GM21825 (cell line): ENCODE data around the gene MRPS5.

Source experiments
- ATAC-seq: cut with Tn5 transposase; IDR thresholded peaks from one replicate; pipeline ENCODE4 v1.9.1; 2021; ENCODE audit warnings: mild to moderate bottlenecking, moderate library complexity; ENCODE audit not compliant: unreplicated experiment

The MRPS5 gene

DNA sequence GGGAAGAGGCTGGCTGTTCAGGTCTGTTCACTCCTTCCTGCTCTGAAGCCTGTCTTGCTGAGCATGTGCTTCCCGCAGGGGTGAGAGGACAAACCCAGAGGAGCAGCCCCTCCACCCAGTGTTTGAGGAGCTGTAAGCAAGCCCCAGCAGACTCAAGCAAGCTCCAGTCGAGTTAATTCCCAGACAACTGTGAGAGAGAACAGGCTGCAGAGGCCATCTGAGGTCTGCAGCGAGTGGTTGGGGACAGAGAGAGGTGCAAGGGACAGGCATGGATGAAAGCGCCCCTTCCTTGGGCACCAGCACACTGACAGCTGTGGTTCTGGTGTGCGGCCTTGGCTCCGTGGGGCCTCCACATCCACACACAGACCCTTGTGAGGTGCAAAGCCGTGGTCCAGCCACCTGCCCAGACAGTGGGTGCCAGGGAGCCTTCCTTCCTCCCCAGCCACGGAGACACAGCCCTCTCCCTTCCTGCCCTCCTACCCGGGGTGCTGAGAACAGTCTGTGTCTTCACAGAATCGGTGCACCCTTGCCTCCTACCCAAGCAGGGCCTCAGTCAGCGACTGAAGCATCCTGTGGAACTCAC, 59.9 kb downstream of the MRPS5 start:
- ATAC-seq: no peak

DNA sequence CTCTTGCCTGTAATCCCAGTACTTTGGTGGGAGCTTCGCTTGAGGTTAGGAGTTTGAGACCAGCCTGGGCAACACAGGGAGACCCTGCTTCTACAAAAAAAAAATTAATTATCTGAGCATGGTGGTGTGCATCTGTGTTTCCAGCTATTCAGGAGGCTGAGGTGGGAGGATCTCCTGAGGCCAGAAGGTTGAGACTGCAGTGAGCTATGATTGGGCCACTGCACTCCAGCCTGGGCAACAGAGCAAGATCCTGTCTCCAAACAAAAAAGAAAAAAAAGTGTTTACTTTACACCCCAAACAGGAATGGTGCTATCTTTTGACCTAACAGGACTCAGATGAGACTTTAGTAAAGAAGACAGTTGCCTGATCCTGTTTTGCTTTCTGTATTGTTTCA, 60.5 kb downstream of the MRPS5 start:
- no peak for ATAC-seq

DNA sequence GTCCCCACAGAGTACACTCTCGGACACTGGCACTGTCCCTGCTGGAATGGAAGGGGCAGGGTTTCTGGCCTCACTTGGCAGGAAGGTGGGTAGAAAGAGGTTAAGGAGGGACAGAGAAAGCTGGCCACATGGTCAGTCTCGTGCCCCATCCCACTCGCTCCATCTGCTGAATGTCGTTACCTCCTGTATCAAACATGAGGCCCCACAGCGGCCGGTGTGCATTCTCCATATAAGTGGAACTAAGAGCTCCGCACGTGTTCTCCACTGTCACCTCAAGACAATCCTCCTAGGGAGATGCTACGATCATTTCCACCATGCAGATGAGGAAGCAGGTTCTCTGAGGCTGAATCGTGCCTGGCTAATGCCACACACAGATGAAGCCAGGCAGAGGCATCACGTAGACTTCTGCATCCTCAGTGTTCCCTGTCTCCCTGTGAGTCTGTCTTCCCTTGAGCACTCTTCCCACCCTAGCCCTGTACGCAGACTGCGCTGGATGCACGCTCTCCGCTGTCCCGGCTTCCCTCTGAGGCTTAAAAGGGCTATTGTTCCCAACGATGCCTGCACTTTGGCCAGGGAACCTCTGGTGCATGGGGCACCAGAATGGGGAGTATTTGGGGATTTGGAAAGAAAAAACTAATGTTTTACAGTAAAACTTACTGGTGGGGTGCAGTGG, 61.0 kb downstream of the MRPS5 start:
- ATAC-seq: no peak

DNA sequence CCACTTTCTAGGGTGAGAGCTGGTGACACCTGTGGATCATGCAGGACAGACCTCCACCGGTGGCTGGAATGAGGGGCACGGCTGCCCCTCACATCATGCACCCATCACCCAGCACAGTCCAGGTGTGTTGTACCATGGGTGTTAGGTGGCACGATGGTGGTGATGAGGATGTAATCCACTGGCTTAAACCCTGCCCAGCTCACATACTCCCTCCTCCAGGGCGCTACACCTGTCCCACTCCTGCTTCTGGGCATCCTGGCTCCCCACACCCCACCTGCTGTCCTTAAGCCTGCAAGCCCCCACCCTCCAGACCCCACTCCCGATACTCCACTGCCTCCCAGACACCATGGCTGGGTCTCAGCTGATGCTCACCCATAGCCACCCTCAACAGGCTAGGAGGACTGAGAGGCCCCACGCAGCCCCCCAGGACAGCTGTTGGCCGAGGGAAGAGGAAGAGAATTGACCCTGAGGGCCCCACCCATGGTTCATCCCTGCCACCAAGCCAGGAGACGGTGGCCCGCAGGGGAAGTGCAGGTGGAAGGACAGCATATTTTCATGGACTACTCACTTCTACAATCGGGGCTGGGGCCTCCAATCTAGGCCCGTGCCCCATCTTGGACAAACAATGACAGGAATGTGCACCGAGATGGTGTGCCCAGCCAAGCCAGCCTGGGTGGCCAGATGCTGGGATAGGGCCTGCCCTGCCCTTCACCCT, 61.8 kb downstream of the MRPS5 start:
- no peak for ATAC-seq

DNA sequence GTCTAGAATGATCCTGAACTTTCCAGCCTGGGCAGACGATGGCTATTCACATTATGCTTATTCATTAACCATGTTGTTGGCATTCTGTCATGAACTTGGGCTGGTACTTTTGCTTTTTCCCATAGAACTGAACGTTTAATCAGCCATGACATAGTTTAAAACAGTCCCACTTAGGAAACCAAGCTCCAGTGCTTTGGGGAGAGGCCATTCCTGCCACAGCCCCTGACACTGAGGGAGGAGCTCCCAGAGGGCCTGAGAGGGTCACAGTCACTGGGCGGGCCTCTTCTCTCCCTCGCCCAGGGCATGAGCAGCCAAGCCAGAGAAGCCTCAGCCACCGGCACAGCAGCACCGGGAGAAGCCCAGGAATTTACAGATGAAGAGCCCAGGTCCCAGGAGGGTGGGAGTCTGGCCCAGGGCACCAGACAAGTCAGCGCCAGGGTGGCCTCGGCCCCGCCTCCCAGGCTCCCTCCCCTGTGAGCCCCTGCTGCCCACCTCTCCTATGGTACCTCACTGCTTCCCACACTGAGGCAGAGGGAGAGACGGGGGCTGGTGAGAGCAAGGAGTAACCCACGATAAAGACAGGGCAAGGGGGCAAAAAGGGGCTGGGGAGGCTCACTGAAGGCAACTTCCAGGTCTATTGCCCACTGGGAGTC, 62.5 kb downstream of the MRPS5 start:
- ATAC-seq: no peak

DNA sequence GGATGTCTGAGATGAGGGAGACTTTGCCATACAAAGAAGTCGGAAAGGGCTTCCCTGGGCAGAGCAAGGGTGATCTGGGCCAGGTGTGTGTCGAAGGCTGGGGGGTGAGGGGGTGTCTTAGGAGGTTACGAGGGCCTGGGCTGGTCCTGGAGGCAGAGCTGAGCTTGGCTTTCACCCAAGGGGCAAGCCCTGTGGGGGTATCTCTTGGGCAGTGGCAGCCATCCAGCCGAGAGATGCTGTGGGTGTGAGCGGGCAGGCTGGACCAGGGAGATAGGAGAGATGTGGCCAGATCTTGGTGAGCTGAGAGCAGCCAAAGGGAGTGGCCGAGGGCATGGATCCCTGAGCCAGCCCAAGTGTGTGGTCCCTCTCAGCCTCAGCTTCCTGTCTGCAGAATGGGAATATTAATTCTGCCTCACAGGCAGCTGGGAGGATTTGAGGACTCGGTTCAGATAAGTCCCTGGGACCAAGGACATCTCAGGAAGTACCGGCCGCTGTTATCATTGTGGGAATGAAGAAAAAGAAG, 63.1 kb downstream of the MRPS5 start:
- ATAC-seq: no peak

DNA sequence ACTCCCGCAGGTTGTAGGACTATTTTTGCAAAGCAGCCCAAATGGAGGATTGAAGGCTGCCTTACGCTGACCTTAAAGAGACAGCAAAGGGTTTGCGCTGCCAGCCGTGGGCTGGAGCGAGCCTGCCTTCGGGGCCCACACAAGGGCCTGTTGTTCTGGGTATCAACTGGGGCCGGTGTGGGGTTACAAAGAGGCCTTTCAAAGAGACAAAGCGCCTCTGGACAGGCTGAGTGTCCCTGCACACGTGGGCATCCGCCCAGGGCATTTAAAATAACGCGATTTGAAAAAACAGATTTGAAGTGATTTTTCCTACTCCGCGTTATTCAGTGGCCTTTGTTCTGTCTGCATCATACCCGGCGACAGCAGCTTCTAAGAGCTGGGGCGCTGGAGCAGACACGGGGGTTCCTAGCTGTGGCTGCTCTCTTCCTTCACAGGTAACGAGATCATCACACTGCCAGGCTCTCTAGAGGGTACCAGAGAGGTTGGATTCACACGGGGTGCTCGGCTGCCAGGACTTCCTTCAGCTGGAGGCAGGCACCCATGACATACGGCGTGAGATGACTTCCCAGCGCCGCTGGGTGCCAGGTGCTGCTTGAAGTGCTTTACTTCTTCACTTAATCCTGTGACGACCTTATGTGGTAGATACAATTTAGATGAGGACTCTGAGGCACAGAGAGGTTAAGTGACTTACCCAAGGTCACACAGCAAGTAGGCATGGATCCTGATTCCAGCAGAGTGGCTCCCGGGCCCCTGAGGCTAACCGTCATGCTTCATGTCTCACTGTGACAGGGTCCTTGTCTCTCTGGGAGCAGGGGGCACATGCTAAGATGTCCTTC, 63.9 kb downstream of the MRPS5 start:
- no peak for ATAC-seq

DNA sequence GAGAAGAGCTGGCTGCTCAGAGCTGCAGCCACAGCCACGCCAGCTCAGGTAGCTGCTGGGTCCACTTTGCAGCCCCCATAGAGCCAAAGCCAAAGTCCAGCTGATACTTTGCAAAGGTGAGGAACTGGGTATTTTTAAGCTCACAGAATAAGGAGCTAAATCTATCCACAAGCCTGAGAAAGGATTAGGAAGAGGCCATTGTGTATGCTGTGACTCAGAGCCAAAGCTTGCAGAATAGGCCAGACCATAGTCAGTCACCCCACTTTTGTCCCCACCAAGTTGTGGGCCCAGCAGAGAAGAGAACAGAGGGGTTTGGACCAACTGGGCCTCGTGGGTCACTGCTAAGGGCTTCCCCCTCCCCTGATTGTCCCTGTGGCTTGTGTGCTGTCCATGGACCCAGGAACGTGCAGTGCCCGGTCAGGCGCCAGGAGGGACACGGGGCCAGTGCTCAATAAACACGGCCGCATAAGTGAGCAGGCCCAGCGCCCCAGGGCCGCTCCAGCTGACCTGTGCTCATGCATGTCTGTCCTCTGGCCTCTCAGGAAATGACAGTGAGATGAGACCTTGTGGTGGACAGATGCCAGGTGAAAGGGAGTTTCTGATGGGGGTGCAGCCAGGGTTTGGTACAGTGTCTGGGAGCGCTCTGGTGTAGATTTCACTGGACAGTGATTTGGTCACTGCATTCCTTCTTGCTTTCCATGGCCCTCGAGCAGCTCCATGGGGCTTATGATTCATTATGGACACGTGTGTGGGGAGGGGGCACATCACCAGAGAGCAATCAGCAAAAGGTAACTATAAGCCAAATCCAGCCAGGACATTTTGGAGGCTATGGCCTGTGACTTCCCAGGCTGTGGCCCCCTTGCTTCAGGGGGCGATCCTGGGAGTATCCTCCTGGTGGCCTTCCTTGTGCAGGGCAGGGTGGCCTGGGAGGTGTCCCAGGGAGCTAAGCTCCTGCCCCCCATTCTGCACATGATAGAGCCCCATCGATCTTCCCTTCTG, 64.8 kb downstream of the MRPS5 start:
- ATAC-seq: no peak

DNA sequence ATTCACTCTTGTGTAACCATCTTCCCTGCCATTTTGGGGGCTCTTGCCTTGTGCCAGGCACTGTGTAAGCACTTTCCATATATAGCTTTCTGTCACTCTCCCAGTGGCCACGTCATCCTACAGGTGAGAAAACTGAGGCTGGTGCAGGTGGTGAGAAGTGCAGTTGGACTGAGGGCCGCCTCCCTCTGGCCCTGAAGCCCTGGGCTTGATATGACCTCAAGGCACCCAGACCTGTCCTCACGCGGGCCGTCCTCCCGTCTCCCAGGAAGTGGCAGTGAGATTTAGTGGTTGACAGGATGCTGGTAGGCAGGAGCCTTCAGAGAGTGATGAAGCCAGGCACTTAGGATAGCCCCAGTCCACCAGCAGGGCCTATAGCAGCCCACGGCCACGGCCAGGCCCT, 65.6 kb downstream of the MRPS5 start:
- no peak for ATAC-seq

DNA sequence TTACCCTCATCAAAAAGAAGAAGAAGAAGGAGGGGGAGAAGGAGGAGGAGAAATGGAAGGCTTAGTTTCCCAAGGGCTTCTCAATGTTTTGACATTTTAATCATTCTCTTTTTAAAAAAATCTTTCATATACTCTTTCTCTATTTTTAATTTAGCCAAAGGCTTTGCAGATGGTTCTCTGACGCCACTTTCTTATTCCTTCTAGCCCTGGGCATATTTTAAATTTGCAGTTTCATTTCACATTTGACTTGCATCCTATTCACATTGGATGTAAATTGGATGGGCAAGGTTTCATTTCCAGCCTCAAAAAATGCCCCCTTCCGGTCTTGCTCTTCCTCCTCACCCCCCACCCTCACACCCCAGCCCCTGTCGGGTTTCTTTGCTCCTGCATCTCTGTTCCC, 66.3 kb downstream of the MRPS5 start:
- ATAC-seq: no peak

DNA sequence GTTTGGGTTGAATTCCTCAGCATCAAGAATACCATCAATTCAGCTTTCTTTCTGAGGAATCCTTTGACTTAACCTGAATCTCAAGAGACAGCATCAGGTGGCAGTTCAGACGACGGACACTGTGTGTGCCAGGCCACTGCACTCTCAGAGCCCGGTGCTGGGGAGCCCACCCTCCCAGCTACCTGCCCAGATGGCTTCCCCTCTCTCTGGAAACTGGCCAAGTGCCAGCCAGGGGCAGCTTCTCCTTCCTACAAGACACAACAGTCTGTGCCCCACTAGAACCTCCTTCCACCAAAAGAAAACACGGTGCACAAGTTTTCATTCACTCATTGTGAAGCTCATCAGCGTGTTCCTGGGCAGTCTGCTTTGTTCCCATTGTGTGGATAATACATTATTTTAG, 67.6 kb downstream of the MRPS5 start:
- ATAC-seq: no peak

DNA sequence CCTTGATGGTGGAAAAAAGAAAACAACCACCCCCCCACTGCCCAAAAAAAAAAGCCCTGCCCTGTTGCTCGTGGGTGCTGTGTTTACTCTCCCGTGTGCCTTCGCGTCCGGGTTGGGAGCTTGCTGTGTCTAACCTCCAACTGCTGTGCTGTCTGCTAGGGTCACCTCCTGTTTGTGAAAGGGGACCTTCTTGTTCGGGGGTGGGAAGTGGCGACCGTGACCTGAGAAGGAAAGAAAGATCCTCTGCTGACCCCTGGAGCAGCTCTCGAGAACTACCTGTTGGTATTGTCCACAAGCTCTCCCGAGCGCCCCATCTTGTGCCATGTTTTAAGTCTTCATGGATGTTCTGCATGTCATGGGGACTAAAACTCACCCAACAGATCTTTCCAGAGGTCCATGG, 68.1 kb downstream of the MRPS5 start:
- ATAC-seq: no peak

DNA sequence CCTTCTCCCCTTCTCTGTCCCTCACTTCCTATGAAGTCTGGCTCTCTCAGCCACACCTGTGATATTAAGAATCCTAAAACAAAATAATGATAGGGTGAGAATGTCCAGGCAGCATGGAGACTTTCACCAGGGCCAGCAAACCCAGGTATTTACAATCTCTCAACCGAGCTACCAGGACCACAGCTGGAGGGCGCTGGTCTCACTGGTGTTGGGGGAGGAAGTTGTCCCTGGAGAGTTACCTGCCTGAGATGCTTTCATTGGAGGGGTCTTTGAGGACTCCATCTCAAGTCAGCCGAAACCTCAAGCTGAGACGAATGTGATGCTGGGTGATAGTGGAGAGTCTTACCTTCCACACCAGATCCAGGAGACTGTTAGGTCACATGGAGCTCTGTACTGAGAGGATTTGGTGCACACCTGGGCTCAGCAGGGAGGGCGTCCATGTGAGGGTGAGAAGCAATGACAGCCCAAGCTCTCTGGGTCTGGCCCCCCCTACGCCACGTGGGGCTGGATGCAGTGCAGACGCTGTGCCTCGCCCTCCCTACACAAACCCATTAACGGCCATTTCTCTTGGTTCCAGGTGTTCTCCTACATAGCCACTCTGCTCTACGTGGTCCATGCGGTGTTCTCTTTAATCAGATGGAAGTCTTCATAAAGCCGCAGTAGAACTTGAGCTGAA, 68.7 kb downstream of the MRPS5 start:
- ATAC-seq: no peak

DNA sequence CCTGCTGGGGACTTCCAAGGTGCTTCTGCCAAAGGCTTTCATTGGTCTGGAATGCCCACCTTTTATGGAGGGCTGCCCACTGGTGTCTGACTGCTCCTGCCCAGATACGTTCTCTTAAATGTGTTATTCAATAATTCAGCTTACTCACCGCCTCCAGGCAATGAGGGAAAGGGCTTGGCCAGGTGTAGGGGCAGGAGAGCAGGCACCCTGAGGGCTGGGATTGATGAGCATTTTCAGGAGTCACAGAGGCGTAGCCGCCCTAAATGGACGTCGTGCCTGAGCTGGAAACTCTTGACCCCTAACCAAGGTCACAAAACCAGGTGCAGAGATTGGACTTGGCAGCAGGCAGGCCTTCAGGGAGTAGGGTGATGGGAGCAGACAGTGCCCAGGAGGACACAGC, 69.3 kb downstream of the MRPS5 start:
- ATAC-seq: no peak

DNA sequence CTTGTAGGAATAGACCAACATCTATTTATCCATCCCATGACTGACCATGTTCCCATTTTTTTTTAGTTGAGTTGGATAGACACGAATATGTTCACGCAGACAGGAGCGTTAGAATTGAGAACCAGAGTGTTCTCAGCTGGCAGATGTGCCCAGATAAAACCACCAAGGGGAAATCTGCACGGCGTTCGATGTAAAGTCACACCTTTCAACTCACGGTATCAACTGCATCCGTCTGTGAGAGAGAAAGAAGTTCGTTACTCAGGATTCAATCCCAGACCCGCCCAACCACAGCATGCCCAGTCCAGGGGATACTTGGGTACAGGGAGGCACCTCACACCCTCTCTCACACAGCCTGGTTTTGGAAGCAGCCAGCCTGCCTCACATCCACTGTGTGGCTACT, 70.0 kb downstream of the MRPS5 start:
- no peak for ATAC-seq

DNA sequence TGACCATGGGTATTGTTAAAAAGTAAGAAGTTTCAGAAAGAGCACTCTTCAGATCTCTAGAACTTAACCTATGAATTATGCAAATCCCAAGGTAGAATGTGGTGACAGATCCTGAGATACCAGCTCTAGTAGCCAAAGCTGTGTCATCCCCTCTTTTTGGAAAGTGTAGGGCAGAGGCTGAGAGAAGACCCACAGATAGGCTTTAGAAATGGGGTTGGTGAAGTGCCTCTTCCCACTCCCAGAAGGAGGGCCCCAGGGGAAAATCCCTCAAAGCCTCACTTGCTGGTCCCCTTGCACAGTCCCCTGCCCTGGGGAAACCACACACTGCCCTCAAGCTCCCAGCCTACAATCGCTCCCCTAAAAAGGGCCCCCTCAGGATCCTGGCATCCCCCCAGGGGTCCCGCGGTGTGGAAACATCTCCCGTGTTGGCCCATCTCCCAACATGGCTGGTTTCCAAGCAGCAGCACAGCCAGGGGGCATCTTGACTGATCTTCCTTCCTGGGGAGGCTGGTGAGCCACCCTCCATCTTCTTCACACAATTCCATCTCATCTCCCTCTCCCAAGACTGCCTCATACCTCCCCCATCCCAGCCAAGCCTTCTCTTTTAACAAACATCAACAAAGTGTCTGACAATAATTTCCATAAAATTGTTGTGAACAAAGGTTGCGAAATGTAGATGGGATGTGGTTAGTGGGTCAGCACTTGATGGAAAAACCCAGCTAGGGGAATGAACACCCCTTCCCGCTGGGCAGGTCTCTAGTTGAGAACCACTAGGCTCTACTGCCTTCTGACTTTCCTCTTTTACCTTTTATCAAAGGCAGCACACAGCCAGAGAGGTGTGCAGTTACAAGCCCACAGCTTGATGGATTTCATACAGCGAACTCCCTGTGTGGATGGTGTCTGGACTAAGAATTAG, 71.0 kb downstream of the MRPS5 start:
- ATAC-seq: no peak

DNA sequence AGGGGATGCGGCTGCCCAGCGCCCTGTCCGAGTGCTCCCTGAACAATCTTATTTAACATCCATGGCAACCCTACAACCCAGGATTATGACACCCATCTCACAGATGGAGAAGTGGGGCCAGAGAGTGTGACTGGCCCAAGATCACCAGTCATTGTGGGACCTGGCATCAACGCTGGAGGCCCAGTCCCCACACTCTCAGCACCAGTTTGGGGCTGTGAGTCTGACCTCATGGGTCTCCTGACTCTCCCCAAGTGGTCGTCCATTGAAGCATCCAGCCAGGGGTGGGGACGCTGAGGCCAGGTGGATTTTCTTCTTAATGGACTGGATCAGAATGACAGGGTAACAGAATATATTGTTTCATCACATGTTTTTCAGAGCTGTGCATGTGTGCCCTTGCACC, 71.6 kb downstream of the MRPS5 start:
- ATAC-seq: no peak

DNA sequence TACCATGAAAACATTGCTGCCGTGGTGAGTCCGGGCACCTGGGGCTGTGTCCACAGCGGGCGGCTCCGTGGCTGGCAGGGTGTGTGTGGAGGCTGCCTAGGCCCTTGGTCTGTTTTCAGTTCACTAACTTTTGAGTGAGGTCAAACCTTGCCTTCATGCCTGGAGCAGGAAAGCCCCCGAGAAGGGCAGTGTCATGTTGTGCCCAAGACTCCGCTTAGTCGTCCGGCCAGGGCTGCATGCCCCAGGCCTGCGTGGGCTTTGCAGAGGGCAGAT, 72.0 kb downstream of the MRPS5 start:
- ATAC-seq: no peak
